Measurements from ENCODE around the gene RASL12. TPM values are rescaled to one million over a fixed set of nuclear protein-coding genes. Genes with fewer than 3 reads are reported as not detected.
"Not testable (repeated sequence)": the region's sequence is repeated elsewhere in the genome, so short reads cannot be mapped to it uniquely, and the experiment has no call there.

Gene RASL12
- total RNA-seq, 2 donors from 2014 or later: 3.1 to 6.7 TPM

- H3K27me3 ChIP-seq: no peaks in the 10 kb centered on the region
- peak within 1 kb of the TSS; percentile 19 to 60 for H3K9ac ChIP-seq (ENCODE audit: low read depth in 2 of 2, low read length in 2 of 2)
- intact Hi-C loops (cut with DNase I): no loop called here
- peak within 1 kb of the TSS; percentile 89 for H3K27ac ChIP-seq
- DNase-seq: peak; percentile 91
- H3K9me3 ChIP-seq: no peaks in the 10 kb centered on the region
- H3K4me3 ChIP-seq: peak within 1 kb of the TSS; percentile 8
- TF ChIP-seq, protein P1, sequence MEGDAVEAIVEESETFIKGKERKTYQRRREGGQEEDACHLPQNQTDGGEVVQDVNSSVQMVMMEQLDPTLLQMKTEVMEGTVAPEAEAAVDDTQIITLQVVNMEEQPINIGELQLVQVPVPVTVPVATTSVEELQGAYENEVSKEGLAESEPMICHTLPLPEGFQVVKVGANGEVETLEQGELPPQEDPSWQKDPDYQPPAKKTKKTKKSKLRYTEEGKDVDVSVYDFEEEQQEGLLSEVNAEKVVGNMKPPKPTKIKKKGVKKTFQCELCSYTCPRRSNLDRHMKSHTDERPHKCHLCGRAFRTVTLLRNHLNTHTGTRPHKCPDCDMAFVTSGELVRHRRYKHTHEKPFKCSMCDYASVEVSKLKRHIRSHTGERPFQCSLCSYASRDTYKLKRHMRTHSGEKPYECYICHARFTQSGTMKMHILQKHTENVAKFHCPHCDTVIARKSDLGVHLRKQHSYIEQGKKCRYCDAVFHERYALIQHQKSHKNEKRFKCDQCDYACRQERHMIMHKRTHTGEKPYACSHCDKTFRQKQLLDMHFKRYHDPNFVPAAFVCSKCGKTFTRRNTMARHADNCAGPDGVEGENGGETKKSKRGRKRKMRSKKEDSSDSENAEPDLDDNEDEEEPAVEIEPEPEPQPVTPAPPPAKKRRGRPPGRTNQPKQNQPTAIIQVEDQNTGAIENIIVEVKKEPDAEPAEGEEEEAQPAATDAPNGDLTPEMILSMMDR (IDR thresholded peaks at IDR 0.05): no peak
- H3K36me3 ChIP-seq: no peaks in the 10 kb centered on the region
- peaks cover 14% of the 10 kb centered on the region for H3K4me1 ChIP-seq
Observed at GRCh38 chr15:65044724-65045481, 22.9 kb downstream of the RASL12 start, which contains the start of gene SLC51B. Gene SLC51B, plus strand, starts transcription at chr15:65045387. Its CDS starts 4,618 bp downstream, at chr15:65050005.

GRCh38 chr15:65044218-65044617 is 23.6 kb downstream of the RASL12 start:
- H3K27me3 ChIP-seq; H3K4me1 ChIP-seq; H3K36me3 ChIP-seq; intact Hi-C loops (cut with DNase I); H3K9me3 ChIP-seq; H3K4me3 ChIP-seq: not testable (repeated sequence)
- Histone ChIP-seq H3K27ac (peak overlapping the region; percentile 89), H3K9ac (ENCODE audit: low read depth in 2 of 2, low read length in 2 of 2) (peak overlapping the region in 1 of 2 donors; percentile 43)
- DNase-seq: peak; percentile 82

- no peak overlapping the region for H3K4me3 ChIP-seq
- peaks cover 6% of the 10 kb centered on the region for H3K4me1 ChIP-seq
- H3K9ac ChIP-seq (ENCODE audit: low read depth in 2 of 2, low read length in 2 of 2): peak overlapping the region in 1 of 2 donors; percentile 70
- TF ChIP-seq, protein P1 (IDR thresholded peaks at IDR 0.05): no peak
- H3K27ac ChIP-seq: peak overlapping the region; percentile 89
- DNase-seq: peak; percentile 70
- H3K9me3 ChIP-seq: no peaks in the 10 kb centered on the region
- no peaks in the 10 kb centered on the region for H3K36me3 ChIP-seq
- H3K27me3 ChIP-seq: no peaks in the 10 kb centered on the region
- intact Hi-C loops (cut with DNase I): no loop called here
Observed at GRCh38 chr15:65042776-65043327, 24.9 kb downstream of the RASL12 start.

DNA sequence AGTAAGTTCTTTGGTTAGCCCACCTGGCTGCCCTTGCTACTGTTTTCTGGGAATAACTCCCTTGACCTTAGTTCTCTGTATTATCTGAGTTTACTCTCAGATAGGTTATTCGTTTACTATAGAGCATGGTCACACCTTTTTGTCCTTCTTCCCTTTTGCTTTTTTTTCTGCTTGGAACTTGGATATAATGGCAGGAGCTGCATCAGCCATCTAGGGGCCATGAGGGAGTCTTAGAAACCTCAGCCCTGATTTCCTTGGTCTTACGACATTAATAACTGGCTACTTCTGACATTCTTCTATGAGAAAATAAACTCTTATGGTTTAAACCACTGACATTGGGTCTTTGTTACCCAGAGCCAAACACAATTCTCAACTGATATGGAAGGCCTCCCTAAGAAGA is 26.0 kb downstream of the RASL12 start:
- Histone ChIP-seq H3K27me3 (no peaks in the 10 kb centered on the region), H3K4me3 (no peak overlapping the region), H3K9ac (ENCODE audit: low read depth in 2 of 2, low read length in 2 of 2) (no peak overlapping the region), H3K36me3 (no peaks in the 10 kb centered on the region), H3K9me3 (no peaks in the 10 kb centered on the region), H3K4me1 (peaks cover 6% of the 10 kb centered on the region), H3K27ac (peak overlapping the region; percentile 89)
- peak; percentile 19 for DNase-seq
- TF ChIP-seq, protein P1 (IDR thresholded peaks at IDR 0.05): no peak
- intact Hi-C loops (cut with DNase I): no loop called here

- no peaks in the 10 kb centered on the region for H3K9me3 ChIP-seq
- TF ChIP-seq, protein P1 (IDR thresholded peaks at IDR 0.05): no peak
- intact Hi-C loops (cut with DNase I): no loop called here
Observed at GRCh38 chr15:65040461-65040860, 27.3 kb downstream of the RASL12 start.

GRCh38 chr15:65038836-65039235 is 29.0 kb downstream of the RASL12 start:
- TF ChIP-seq, protein P1 (IDR thresholded peaks at IDR 0.05): no peak
- Histone ChIP-seq H3K4me3 (no peak overlapping the region), H3K27me3 (no peaks in the 10 kb centered on the region), H3K4me1 (peaks cover 9% of the 10 kb centered on the region), H3K9ac (ENCODE audit: low read depth in 2 of 2, low read length in 2 of 2) (no peak overlapping the region), H3K9me3 (no peaks in the 10 kb centered on the region), H3K27ac (no peak overlapping the region), H3K36me3 (no peaks in the 10 kb centered on the region)
- DNase-seq: no peak
- intact Hi-C loops (cut with DNase I): loop anchor here (5.0 kb wide), 1 partner anchor 43 kb away; no protein-coding TSS in a partner anchor

More at GRCh38 chr15:65040461-65040860, 27.3 kb downstream of the RASL12 start:
- Histone ChIP-seq H3K4me1 (peaks cover 6% of the 10 kb centered on the region), H3K36me3 (no peaks in the 10 kb centered on the region), H3K27ac (no peak overlapping the region), H3K9ac (ENCODE audit: low read depth in 2 of 2, low read length in 2 of 2) (no peak overlapping the region), H3K4me3 (no peak overlapping the region), H3K27me3 (no peaks in the 10 kb centered on the region)
- peak; percentile 11 for DNase-seq
